ENCODE data around the gene CEP104. TPM values are rescaled to one million over a fixed set of nuclear protein-coding genes. Genes with fewer than 3 reads are reported as not detected.
A peak's percentile ranks its signal among the peaks of the same experiment; 100 is the strongest.

The CEP104 gene
- total and polyA plus RNA-seq, 9 of the 15 experiments (the other 6 are each of a cell fraction or from before 2014, with no cell fraction given), result 11.2 to 63.4 (median 42.6) TPM

- TF ChIP-seq SNAPC5 (CRISPR knock-in tag; IDR thresholded peaks at IDR 0.05), result no peak
- peak; percentile 53; the same call in 1 of the 2 replicates for TF ChIP-seq FOXP4 (CRISPR knock-in tag; IDR thresholded peaks at IDR 0.05; ENCODE audit: borderline replicate concordance)
- TF ChIP-seq POU5F1 (IDR thresholded peaks at IDR 0.05; ENCODE audit: borderline replicate concordance, low read depth, low read length, partially characterized antibody), result peak; percentile 65
- TF ChIP-seq KLF13 (tag; IDR thresholded peaks at IDR 0.05; ENCODE audit: borderline replicate concordance, low read depth), result peak; percentile 56; the same call in 1 of the 2 replicates
- peak; percentile 47; the same call in 1 of the 2 replicates for TF ChIP-seq SAFB (IDR thresholded peaks at IDR 0.05; ENCODE audit: borderline replicate concordance, low read depth, low read length)
- peak; percentile 76 for TF ChIP-seq SUPT5H (IDR thresholded peaks at IDR 0.05)
- peak; percentile 77 for TF ChIP-seq L3MBTL2 (IDR thresholded peaks at IDR 0.05)
- TF ChIP-seq GTF2F1 (IDR thresholded peaks at IDR 0.05; ENCODE audit: low read depth, low read length), result no peak
- TF ChIP-seq HINFP (tag; conservative IDR thresholded peaks at IDR 0.05; ENCODE audit: low read depth), result no peak
- 0 out of 2 replicates have a peak, but pooled peaks have one; percentile 0 for TF ChIP-seq PTBP1 (IDR thresholded peaks at IDR 0.05; ENCODE audit: low read depth, low read length)
- peak; percentile 96 for TF ChIP-seq KDM2B (CRISPR knock-in tag; IDR thresholded peaks at IDR 0.05)
- peak; percentile 35 for TF ChIP-seq TBP (optimal IDR thresholded peaks at IDR 0.05; ENCODE audit: low read depth, low read length)
- TF ChIP-seq POLR2A (conservative IDR thresholded peaks at IDR 0.05), result peak; percentile 79
- no peak for TF ChIP-seq SP2 (IDR thresholded peaks at IDR 0.05; ENCODE audit: extremely low read depth, low read depth, low read length, poor library complexity, severe bottlenecking)
- peak; percentile 85 for TF ChIP-seq TFAP4 (CRISPR knock-in tag; IDR thresholded peaks at IDR 0.05; ENCODE audit: borderline replicate concordance)
- TF ChIP-seq PHF20 (IDR thresholded peaks at IDR 0.05; ENCODE audit: partially characterized antibody), result peak; percentile 51
- TF ChIP-seq YY1 (IDR thresholded peaks at IDR 0.05; ENCODE audit: borderline replicate concordance in 1 of 3, control insufficient read depth in 1 of 3, extremely low read depth in 1 of 3, insufficient read depth in 3 of 3, insufficient read length in 1 of 3, insufficient replicate concordance in 2 of 3, low read depth in 1 of 3, low read length in 2 of 3), result peak; percentile 53 to 89 (median 82)
- no peak for TF ChIP-seq UBTF (IDR thresholded peaks at IDR 0.05; ENCODE audit: borderline replicate concordance in 1 of 2, low read depth in 2 of 2, low read length in 2 of 2)
- TF ChIP-seq HNRNPL (IDR thresholded peaks at IDR 0.05; ENCODE audit: low read depth, low read length), result no peak
- TF ChIP-seq CBFA2T3 (IDR thresholded peaks at IDR 0.05), result peak; percentile 28; the same call in 1 of the 2 replicates
- peak; percentile 48; the same call in 1 of the 2 replicates for TF ChIP-seq ZNF24 (IDR thresholded peaks at IDR 0.05)
These were observed 44.0 kb upstream of the CEP104 start (continued) for GRCh38 chr1:3900969-3901529.
